ENCODE measurements around the gene REC8.

Gene REC8

DNA sequence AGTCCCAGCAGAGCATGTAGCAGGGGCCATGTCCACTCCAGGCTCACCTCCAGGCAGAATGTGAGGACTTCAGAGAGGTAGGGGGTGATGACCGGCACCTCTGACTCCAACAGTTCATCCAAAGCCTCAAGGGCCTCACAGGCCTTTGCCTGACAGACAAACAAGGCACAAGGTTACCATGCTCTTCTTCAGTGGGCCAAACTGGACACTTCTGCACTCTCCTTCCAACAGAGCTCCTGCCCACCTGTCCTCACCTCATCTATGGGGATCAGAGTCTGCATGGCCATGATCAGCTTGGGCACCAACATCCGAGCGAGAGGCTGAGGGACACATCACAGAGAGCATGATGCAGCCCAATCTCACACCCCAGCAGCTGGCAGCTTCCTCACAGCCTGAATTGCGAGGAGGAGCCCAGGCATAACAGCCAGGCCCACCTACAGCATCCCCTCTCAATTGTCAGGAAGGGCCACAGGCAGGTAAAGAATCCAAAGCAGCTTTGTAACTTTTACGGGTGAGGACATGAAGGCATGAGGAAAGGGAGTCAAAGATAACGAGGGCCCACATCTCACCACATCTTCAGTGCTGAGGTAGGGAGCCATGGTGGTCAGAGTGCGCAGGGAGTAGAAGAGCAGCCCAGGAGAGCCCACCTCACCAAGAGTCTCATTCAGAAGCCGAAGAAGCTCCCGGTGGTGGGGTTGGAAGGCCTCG is 15.1 kb downstream of the REC8 start:
- peaks cover 48 to 75% (median 56%) of the 10 kb centered on the region in 3 donors for H3K36me3 ChIP-seq

DNA sequence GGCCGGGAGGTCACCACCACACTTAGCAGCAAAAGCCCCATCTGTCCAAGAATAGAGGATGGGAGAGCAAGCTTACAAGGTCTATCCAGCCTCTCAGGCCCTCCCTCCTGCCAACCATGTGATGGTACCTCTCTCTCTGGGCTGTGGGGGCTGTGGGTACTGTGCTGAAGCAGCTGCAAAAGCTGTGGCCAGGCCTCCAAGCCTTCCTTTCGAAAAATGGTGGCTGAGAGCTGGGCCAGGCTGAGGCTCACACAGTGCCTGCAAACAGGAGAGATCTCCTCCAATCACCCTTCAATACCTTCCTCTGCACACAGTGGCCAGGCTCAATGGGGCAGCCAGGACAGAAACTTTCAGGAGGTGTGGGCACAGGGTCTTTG is 15.6 kb downstream of the REC8 start:
- intact Hi-C loops (cut with DNase I; ENCODE audit: low total_unique reads): loop anchor here (5.0 kb wide), 1 partner anchor 40 kb away; the partner anchor contains the start of genes PSME2 and RNF31
- TF ChIP-seq, protein P1, sequence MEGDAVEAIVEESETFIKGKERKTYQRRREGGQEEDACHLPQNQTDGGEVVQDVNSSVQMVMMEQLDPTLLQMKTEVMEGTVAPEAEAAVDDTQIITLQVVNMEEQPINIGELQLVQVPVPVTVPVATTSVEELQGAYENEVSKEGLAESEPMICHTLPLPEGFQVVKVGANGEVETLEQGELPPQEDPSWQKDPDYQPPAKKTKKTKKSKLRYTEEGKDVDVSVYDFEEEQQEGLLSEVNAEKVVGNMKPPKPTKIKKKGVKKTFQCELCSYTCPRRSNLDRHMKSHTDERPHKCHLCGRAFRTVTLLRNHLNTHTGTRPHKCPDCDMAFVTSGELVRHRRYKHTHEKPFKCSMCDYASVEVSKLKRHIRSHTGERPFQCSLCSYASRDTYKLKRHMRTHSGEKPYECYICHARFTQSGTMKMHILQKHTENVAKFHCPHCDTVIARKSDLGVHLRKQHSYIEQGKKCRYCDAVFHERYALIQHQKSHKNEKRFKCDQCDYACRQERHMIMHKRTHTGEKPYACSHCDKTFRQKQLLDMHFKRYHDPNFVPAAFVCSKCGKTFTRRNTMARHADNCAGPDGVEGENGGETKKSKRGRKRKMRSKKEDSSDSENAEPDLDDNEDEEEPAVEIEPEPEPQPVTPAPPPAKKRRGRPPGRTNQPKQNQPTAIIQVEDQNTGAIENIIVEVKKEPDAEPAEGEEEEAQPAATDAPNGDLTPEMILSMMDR (IDR thresholded peaks at IDR 0.05): no peak
- Histone ChIP-seq H3K36me3 (peaks cover 48 to 75% (median 56%) of the 10 kb centered on the region in 3 donors), H3K9me3 (no peaks in the 10 kb centered on the region), H3K4me1 (peaks cover 0 to 24% (median 17%) of the 10 kb centered on the region in 4 donors), H3K4me3 (peak overlapping the region; percentile 56 to 67), H3K27me3 (no peaks in the 10 kb centered on the region), H3K27ac (no peak overlapping the region)
- DNase-seq: no peak

More for the DNA sequence above, 15.1 kb downstream of the REC8 start:
- Histone ChIP-seq H3K4me3 (no peak overlapping the region), H3K4me1 (peaks cover 0 to 24% (median 17%) of the 10 kb centered on the region in 4 donors), H3K27me3 (no peaks in the 10 kb centered on the region), H3K9me3 (no peaks in the 10 kb centered on the region), H3K27ac (no peak overlapping the region)
- intact Hi-C loops (cut with DNase I; ENCODE audit: low total_unique reads): loop anchor here (5.0 kb wide), 1 partner anchor 40 kb away; the partner anchor contains the start of genes PSME2 and RNF31
- DNase-seq: no peak
- TF ChIP-seq, protein P1 (IDR thresholded peaks at IDR 0.05): no peak

DNA sequence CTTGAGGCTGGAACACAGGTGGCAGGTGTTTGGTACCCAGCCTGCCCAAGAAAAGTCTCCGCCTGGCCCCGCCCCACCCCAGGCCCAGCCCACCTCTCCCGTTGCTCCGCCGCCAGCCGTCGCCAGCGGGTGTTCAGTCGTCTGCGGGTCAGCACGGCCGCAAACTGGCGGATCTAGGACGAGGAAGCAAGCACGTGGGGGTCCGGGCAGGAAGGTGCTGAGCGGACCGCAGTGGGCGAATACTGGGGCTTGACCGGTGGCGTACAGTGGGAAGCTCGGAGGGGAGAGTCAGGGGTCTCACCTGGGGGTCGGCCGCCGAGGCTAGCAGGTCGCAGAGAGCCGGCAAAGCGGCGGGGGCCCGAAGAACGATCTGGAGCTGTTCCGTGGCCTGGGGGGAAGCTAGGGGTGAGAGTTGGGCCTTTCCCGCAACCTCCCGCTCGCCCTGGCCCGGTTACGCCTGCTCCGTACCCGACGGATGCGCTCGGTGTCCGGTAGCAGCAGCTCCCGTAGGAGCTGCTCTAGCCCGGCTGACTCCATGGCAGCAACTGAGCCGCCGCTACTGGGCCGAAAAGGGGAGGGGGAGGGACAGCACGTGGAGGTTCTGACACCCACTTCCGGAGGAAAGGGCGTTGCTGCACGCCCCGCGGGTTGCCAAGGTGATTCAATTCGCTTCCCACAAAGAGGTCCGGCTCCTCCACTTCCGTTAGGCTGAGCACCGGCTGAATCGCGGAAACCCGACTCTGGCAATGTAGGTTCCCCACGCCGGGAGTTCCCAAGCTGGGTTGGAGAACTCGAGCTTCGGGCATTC is 16.6 kb downstream of the REC8 start, which contains the start of gene IPO4:
Gene IPO4, minus strand, starts transcription at position 566 of the 808 bp plus-strand sequence. Its CDS starts 29 bp downstream, at position 537.
- no peaks in the 10 kb centered on the region for H3K9me3 ChIP-seq
- H3K4me1 ChIP-seq: peaks cover 0 to 24% (median 17%) of the 10 kb centered on the region in 4 donors
- no peaks in the 10 kb centered on the region for H3K27me3 ChIP-seq
- intact Hi-C loops (cut with DNase I; ENCODE audit: low total_unique reads): loop anchor here (5.0 kb wide), 1 partner anchor 41 kb away; the partner anchor contains the start of genes PSME2 and RNF31
- H3K27ac ChIP-seq: peak within 1 kb of the TSS; percentile 65 to 73
- peaks cover 45 to 73% (median 54%) of the 10 kb centered on the region in 3 donors for H3K36me3 ChIP-seq
- H3K4me3 ChIP-seq: peak within 1 kb of the TSS; percentile 56 to 67
- DNase-seq: peak; percentile 96 to 97
- TF ChIP-seq, protein P1 (IDR thresholded peaks at IDR 0.05): peak in 1 of 2 experiments; percentile 9

DNA sequence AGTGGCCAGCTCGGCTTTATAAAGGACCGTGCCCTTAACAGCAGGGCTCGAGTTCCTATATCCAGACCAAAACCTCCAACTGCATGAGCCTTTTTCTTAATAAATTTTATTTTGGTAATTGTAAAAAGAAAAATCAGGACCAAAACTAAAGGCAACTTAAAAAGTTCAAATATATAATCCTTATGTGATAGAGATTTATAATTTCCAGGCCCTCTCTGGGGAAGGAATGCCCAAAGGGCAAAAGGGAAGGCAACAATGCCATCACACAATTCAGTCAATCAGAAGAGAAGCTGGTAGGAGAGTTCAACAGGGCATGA is 17.1 kb downstream of the REC8 start:
- Histone ChIP-seq H3K4me1 (peaks cover 0 to 26% (median 19%) of the 10 kb centered on the region in 4 donors), H3K9me3 (no peaks in the 10 kb centered on the region), H3K27ac (peak overlapping the region in 1 of 2 donors; percentile 73), H3K4me3 (peak overlapping the region; percentile 56 to 67), H3K27me3 (no peaks in the 10 kb centered on the region), H3K36me3 (peaks cover 39 to 68% (median 48%) of the 10 kb centered on the region in 3 donors)
- TF ChIP-seq, protein P1 (IDR thresholded peaks at IDR 0.05): no peak
- DNase-seq: no peak
- intact Hi-C loops (cut with DNase I; ENCODE audit: low total_unique reads): loop anchor here (5.0 kb wide), 1 partner anchor 42 kb away; the partner anchor contains the start of genes PSME2 and RNF31

DNA sequence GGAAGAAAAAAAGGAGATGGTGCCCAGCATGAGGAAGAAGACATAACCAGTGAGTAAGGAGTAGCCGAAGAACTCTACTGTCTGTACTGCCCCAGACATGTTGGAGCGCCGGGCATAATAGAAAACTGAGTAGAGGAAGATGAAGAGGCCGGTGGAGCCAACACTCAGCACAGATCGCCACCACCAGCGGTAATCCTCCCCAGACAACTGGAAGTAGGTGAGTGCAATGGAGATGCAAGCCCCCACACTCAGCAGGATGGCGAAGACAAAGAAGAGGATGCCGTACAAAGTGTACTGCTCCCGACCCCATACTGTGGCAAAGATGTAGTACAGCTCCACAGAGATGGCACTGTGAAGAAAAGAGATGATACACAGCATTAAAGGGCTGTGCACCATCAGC is 17.6 kb downstream of the REC8 start:
- TF ChIP-seq, protein P1 (IDR thresholded peaks at IDR 0.05): no peak
- Histone ChIP-seq H3K27ac (peak overlapping the region in 1 of 2 donors; percentile 73), H3K4me1 (peaks cover 0 to 30% (median 23%) of the 10 kb centered on the region in 4 donors), H3K4me3 (no peak overlapping the region), H3K9me3 (no peaks in the 10 kb centered on the region), H3K27me3 (no peaks in the 10 kb centered on the region), H3K36me3 (peaks cover 34 to 63% (median 44%) of the 10 kb centered on the region in 3 donors)
- intact Hi-C loops (cut with DNase I; ENCODE audit: low total_unique reads): loop anchor here (5.0 kb wide), 1 partner anchor 42 kb away; the partner anchor contains the start of genes PSME2 and RNF31
- DNase-seq: no peak

All from tibial artery (tissue), 4 donors.